ENCODE measurements around the gene TENT5C.

The TENT5C gene

GRCh38 chr1:117566556-117566955 lies 39.3 kb upstream of the TENT5C start:
- no peaks in the 10 kb centered on the region for H3K36me3 ChIP-seq (ENCODE audit: control insufficient read depth, low read length)
- H3K27me3 ChIP-seq (ENCODE audit: control insufficient read depth, low read length), result no peaks in the 10 kb centered on the region
- no peaks in the 10 kb centered on the region for H3F3A ChIP-seq (ENCODE audit: control insufficient read depth, insufficient read depth)
- H3K79me2 ChIP-seq (ENCODE audit: control insufficient read depth, low read length), result no peaks in the 10 kb centered on the region
- no peak overlapping the region for H3K27ac ChIP-seq (ENCODE audit: low read depth, low read length)
- no peaks in the 10 kb centered on the region for H3K4me1 ChIP-seq (ENCODE audit: control insufficient read depth, low read length)
- no peak overlapping the region for H3K4me2 ChIP-seq (ENCODE audit: low read length)
- H4K20me1 ChIP-seq (ENCODE audit: control insufficient read depth, insufficient read depth, low read depth, low read length), result no peaks in the 10 kb centered on the region
- H3K4me3 ChIP-seq (ENCODE audit: low read length), result no peak overlapping the region
- H3K9me3 ChIP-seq (ENCODE audit: control insufficient read depth, insufficient read depth, low read length), result no peaks in the 10 kb centered on the region
- TF ChIP-seq CTCF (IDR thresholded peaks at IDR 0.05; ENCODE audit: low read depth, low read length, poor library complexity, severe bottlenecking), result no peak
- no peak for TF ChIP-seq EZH2phosphoT487 (IDR thresholded peaks at IDR 0.05; ENCODE audit: borderline replicate concordance, low read length)
- H3K9me2 ChIP-seq (replicated peaks; ENCODE audit: control insufficient read depth, low read length), result no peaks in the 10 kb centered on the region

- Histone ChIP-seq H3F3A (ENCODE audit: control insufficient read depth, insufficient read depth) (no peaks in the 10 kb centered on the region), H3K9me2 (replicated peaks; ENCODE audit: control insufficient read depth, low read length) (no peaks in the 10 kb centered on the region), H4K20me1 (ENCODE audit: control insufficient read depth, insufficient read depth, low read depth, low read length) (no peaks in the 10 kb centered on the region), H3K9me3 (ENCODE audit: control insufficient read depth, insufficient read depth, low read length) (no peaks in the 10 kb centered on the region), H3K36me3 (ENCODE audit: control insufficient read depth, low read length) (no peaks in the 10 kb centered on the region), H3K27me3 (ENCODE audit: control insufficient read depth, low read length) (no peaks in the 10 kb centered on the region), H3K4me1 (ENCODE audit: control insufficient read depth, low read length) (no peaks in the 10 kb centered on the region), H3K4me2 (ENCODE audit: low read length) (no peak overlapping the region), H3K4me3 (ENCODE audit: low read length) (no peak overlapping the region), H3K27ac (ENCODE audit: low read depth, low read length) (no peak overlapping the region), H3K79me2 (ENCODE audit: control insufficient read depth, low read length) (no peaks in the 10 kb centered on the region)
- no peak for TF ChIP-seq CTCF (IDR thresholded peaks at IDR 0.05; ENCODE audit: low read depth, low read length, poor library complexity, severe bottlenecking)
- no peak for TF ChIP-seq EZH2phosphoT487 (IDR thresholded peaks at IDR 0.05; ENCODE audit: borderline replicate concordance, low read length)
Observed at GRCh38 chr1:117567435-117567834, 38.4 kb upstream of the TENT5C start.

GRCh38 chr1:117567976-117568375 lies 37.9 kb upstream of the TENT5C start:
- Histone ChIP-seq H4K20me1 (ENCODE audit: control insufficient read depth, insufficient read depth, low read depth, low read length) (no peaks in the 10 kb centered on the region), H3K27me3 (ENCODE audit: control insufficient read depth, low read length) (no peaks in the 10 kb centered on the region), H3K9me2 (replicated peaks; ENCODE audit: control insufficient read depth, low read length) (no peaks in the 10 kb centered on the region), H3K9me3 (ENCODE audit: control insufficient read depth, insufficient read depth, low read length) (no peaks in the 10 kb centered on the region), H3F3A (ENCODE audit: control insufficient read depth, insufficient read depth) (no peaks in the 10 kb centered on the region), H3K4me3 (ENCODE audit: low read length) (no peak overlapping the region), H3K36me3 (ENCODE audit: control insufficient read depth, low read length) (no peaks in the 10 kb centered on the region), H3K4me1 (ENCODE audit: control insufficient read depth, low read length) (no peaks in the 10 kb centered on the region), H3K4me2 (ENCODE audit: low read length) (no peak overlapping the region), H3K79me2 (ENCODE audit: control insufficient read depth, low read length) (no peaks in the 10 kb centered on the region), H3K27ac (ENCODE audit: low read depth, low read length) (no peak overlapping the region)
- TF ChIP-seq EZH2phosphoT487 (IDR thresholded peaks at IDR 0.05; ENCODE audit: borderline replicate concordance, low read length) (no peak), CTCF (IDR thresholded peaks at IDR 0.05; ENCODE audit: low read depth, low read length, poor library complexity, severe bottlenecking) (no peak)

- Histone ChIP-seq H3K4me2 (ENCODE audit: low read length) (no peak overlapping the region), H4K20me1 (ENCODE audit: control insufficient read depth, insufficient read depth, low read depth, low read length) (no peaks in the 10 kb centered on the region), H3K27ac (ENCODE audit: low read depth, low read length) (no peak overlapping the region), H3K36me3 (ENCODE audit: control insufficient read depth, low read length) (no peaks in the 10 kb centered on the region), H3K9me3 (ENCODE audit: control insufficient read depth, insufficient read depth, low read length) (no peaks in the 10 kb centered on the region), H3K9me2 (replicated peaks; ENCODE audit: control insufficient read depth, low read length) (no peaks in the 10 kb centered on the region), H3K4me3 (ENCODE audit: low read length) (no peak overlapping the region), H3F3A (ENCODE audit: control insufficient read depth, insufficient read depth) (no peaks in the 10 kb centered on the region), H3K4me1 (ENCODE audit: control insufficient read depth, low read length) (no peaks in the 10 kb centered on the region), H3K79me2 (ENCODE audit: control insufficient read depth, low read length) (no peaks in the 10 kb centered on the region), H3K27me3 (ENCODE audit: control insufficient read depth, low read length) (no peaks in the 10 kb centered on the region)
- TF ChIP-seq EZH2phosphoT487 (IDR thresholded peaks at IDR 0.05; ENCODE audit: borderline replicate concordance, low read length) (no peak), CTCF (IDR thresholded peaks at IDR 0.05; ENCODE audit: low read depth, low read length, poor library complexity, severe bottlenecking) (no peak)
Observed at GRCh38 chr1:117568999-117569398, 36.8 kb upstream of the TENT5C start.

Data from DOHH2 (cell line).